GM18505 (cell line): ENCODE results near the gene MLX.

Experiments
- ATAC-seq: cut with Tn5 transposase; IDR thresholded peaks from one replicate; pipeline ENCODE4 v1.9.1; 2021; ENCODE audit not compliant: unreplicated experiment
- POLR2A ChIP-seq: IDR thresholded peaks from 4 replicates; pipeline ENCODE4 v1.6.1; 2011; ENCODE audit warnings: borderline replicate concordance; ENCODE audit not compliant: insufficient read depth, insufficient read length; ENCODE audit errors: extremely low read depth

MLX gene

GRCh38 chr17:42559075-42559474 is 7.8 kb upstream of the MLX start:
- ATAC-seq: no peak
- TF ChIP-seq POLR2A: no peak

- ATAC-seq: no peak
- TF ChIP-seq POLR2A: no peak
These were observed 6.7 kb upstream of the MLX start for GRCh38 chr17:42560246-42560645.

- TF ChIP-seq POLR2A: peak; percentile 81
- peak; percentile 43 for ATAC-seq
These were observed 5.0 kb upstream of the MLX start, which contains the start of gene COASY for GRCh38 chr17:42561897-42562387. Gene COASY (plus strand): TSS chr17:42562148. CDS start chr17:42562623, 475 bp downstream.

DNA sequence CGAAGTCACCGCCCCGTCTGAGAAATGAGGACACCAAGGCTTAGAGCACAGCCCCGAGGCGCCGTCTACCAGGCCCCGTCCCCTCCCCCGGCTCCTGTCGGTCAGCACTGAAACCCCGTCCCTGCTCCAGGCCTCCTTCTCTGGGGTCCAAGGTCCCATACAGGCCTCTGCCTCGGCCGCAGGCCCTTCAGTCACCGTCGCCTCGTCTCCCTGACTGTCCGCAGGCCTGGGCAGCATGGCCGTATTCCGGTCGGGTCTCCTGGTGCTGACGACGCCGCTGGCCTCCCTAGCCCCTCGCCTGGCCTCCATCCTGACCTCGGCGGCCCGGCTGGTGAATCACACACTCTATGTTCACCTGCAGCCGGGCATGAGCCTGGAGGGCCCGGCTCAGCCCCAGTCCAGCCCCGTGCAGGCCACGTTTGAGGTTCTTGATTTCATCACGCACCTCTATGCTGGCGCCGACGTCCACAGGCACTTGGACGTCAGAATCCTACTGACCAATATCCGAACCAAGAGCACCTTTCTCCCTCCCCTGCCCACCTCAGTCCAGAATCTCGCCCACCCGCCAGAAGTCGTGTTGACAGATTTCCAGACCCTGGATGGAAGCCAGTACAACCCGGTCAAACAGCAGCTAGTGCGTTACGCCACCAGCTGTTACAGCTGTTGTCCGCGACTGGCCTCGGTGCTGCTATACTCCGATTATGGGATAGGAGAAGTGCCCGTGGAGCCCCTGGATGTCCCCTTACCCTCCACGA is 4.3 kb upstream of the MLX start:
- ATAC-seq: no peak
- TF ChIP-seq POLR2A: no peak

- no peak for TF ChIP-seq POLR2A
- no peak for ATAC-seq
These were observed 3.8 kb upstream of the MLX start for GRCh38 chr17:42563143-42563509.

- ATAC-seq: no peak
- TF ChIP-seq POLR2A: no peak
These were observed 3.4 kb upstream of the MLX start for GRCh38 chr17:42563543-42563942.

DNA sequence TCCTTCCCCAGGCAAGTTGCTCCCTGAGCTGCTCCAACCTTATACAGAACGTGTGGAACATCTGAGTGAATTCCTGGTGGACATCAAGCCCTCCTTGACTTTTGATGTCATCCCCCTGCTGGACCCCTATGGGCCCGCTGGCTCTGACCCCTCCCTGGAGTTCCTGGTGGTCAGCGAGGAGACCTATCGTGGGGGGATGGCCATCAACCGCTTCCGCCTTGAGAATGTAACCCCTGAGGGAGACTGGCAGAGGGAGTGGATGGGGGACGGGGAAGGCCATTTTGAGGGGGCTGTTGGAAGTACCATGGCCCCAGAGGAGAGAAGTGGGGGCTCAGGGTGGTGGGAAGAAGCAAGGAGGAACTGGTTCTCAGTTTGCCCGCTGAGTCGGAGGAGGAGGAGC is 3.0 kb upstream of the MLX start:
- no peak for TF ChIP-seq POLR2A
- ATAC-seq: no peak

- TF ChIP-seq POLR2A: no peak
- ATAC-seq: no peak
These were observed 1.9 kb upstream of the MLX start for GRCh38 chr17:42564815-42565522.

DNA sequence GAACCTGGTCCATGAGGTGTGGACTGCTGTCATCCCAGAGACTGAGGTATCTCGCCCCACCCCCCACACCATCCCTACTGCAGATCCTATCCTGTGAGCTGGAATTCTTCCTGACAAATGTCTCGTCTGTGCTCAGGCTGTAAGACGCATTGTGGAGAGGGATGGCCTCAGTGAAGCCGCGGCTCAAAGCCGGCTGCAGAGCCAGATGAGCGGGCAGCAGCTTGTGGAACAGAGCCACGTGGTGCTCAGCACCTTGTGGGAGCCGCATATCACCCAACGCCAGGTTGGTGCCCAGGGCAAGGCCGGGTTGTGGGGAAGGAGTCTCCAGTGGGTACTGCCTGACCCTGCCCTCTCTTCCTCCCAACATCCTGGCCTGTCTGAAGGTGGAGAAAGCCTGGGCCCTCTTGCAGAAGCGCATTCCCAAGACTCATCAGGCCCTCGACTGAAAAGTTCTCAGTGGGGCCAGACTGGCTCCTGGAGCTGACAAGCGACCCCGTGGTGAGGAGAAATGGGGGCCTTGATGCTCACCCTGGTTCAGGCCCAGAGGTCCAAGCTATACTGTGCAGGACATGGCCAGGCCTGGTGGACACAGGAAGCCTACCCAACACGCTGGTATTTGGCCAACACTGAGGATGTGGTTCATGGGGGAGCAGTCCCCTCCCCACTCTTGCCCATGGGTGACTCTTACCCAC is 1.2 kb upstream of the MLX start:
- ATAC-seq: no peak
- TF ChIP-seq POLR2A: no peak

DNA sequence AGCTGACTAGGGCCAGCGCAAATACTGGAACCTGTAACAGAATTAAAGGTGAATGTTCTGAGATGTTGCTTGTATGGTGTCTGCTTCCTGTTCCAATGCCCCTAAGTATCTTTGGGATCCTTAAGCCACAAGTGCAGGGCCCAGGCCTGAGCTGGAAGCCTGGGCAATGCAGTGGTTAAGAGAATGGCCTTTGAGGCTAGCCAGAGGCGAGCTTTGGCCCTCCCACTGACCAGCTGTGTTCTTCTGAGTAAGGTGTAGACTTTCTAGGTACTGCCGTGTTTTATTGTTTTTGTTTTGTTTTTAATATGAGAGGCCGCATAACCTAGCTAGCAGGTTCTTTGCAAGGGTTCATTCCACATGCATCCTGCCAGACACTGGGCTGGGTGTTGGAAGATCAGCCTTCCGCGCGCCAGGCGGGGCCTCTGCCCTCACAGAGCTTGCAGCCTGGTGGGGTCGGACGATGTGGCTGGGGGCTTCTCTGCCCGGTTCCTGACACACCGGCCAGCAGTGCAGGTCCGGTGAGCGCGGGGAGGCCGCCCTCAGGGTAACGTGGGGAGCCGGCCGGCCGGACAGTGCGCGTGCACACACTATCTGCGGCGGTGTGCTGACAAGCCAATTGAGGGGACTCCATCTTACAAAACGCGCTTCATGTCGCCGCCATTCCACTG is 551 bp upstream of the MLX start:
- ATAC-seq: peak; percentile 9
- no peak for TF ChIP-seq POLR2A

DNA sequence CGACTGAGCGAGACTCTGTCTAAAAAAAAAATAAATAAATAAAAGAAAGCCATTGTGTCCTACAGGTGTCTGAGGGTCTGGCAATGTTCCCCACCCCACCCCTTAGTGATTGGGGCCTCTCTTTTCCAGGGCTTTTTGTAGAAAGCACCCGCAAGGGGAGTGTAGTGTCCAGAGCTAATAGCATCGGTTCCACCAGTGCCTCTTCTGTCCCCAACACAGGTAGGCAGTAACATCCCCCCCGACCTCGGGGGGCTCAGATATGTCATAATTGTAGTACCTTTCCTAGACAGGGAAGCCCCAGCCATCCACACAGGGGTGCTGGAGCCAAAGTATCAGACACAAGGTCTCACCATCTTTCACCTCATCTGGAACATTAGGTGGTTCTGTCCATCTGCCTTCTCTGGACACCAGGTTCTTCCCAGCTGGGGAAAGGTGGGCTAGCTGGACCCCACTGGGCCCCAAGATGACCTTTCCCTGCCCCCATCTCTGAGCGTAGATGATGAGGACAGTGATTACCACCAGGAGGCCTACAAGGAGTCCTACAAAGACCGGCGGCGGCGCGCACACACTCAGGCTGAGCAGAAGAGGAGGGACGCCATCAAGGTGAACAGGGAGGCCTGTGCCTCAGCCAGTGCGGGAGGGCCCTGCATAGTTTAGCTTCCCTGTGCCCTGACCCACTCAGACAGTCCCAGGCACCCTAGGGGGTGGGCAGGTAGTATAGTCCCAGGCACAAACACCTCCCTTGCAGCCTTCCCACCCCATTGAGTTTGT is 1.6 kb downstream of the MLX start:
- no peak for TF ChIP-seq POLR2A
- no peak for ATAC-seq

GRCh38 chr17:42571435-42572225 is 4.7 kb downstream of the MLX start:
- TF ChIP-seq POLR2A: no peak
- no peak for ATAC-seq
